HepG2 (cell line): Measurements from ENCODE around the gene RAB34. TPM values are rescaled to one million over a fixed set of nuclear protein-coding genes. Genes with fewer than 3 reads are reported as not detected.

Source experiments
- DNMT1 ChIP-seq: sonication (generic); formaldehyde crosslinking; IDR thresholded peaks from 2 replicates; pipeline ENCODE4 v1.5.1; 2020; ENCODE audit warnings: mild to moderate bottlenecking, missing genetic modification reagents
- FIP1L1 ChIP-seq: fragments of 200-400 bp; formaldehyde crosslinking; IDR thresholded peaks from 2 replicates; pipeline ENCODE4 v1.6.1; 2018; ENCODE audit warnings: low read depth, mild to moderate bottlenecking, low read length, moderate library complexity, borderline replicate concordance; ENCODE audit not compliant: insufficient read depth
- HNRNPL ChIP-seq: fragments of 200-400 bp; formaldehyde crosslinking; IDR thresholded peaks from 2 replicates; pipeline ENCODE4 v1.6.1; 2017; ENCODE audit warnings: mild to moderate bottlenecking, low read depth, low read length
- MTA1 ChIP-seq: sonication (generic); formaldehyde crosslinking; IDR thresholded peaks from 2 replicates; pipeline ENCODE4 v1.4.0; 2020; ENCODE audit warnings: missing genetic modification reagents, mild to moderate bottlenecking, borderline replicate concordance
- RXRB ChIP-seq: IDR thresholded peaks from 2 replicates; pipeline ENCODE4 v1.6.1; 2016; ENCODE audit warnings: borderline replicate concordance, missing genetic modification reagents, missing compliant biosample characterization
- SOX13 ChIP-seq, 3 experiments: fragments of 450-650 bp in 1 of 3; sonication (generic) in 1 of 3; formaldehyde crosslinking in 1 of 3; IDR thresholded peaks in 2 of 3; conservative IDR thresholded peaks in 1 of 3; 2 replicates each; pipeline versions ENCODE4 v1.5.0 to v1.6.1; 2016 to 2020; ENCODE audit warnings: antibody characterized with exemption in 1 of 3, mild to moderate bottlenecking in 1 of 3, missing compliant biosample characterization in 1 of 3, missing genetic modification reagents in 1 of 3, moderate library complexity in 1 of 3
- SSRP1 ChIP-seq: IDR thresholded peaks from 2 replicates; pipeline ENCODE4 v1.6.1; 2016; ENCODE audit warnings: control low read depth
- TEAD2 ChIP-seq: sonication (generic); formaldehyde crosslinking; IDR thresholded peaks from 2 replicates; pipeline ENCODE4 v1.9.0; 2021; ENCODE audit warnings: missing genetic modification reagents
- ZBTB7B ChIP-seq: sonication (generic); formaldehyde crosslinking; IDR thresholded peaks from 2 replicates; pipeline ENCODE4 v1.4.0; 2020; ENCODE audit warnings: missing genetic modification reagents
- ZNF260 ChIP-seq: sonication (generic); formaldehyde crosslinking; IDR thresholded peaks from 2 replicates; pipeline ENCODE4 v1.4.0; 2020; ENCODE audit warnings: missing genetic modification reagents, low read depth, mild to moderate bottlenecking, borderline replicate concordance
- ZNF563 ChIP-seq: sonication (generic); formaldehyde crosslinking; IDR thresholded peaks from 2 replicates; pipeline ENCODE4 v1.8.0; 2022; ENCODE audit warnings: mild to moderate bottlenecking, moderate library complexity, missing genetic modification reagents
- ZNF703 ChIP-seq: sonication (generic); formaldehyde crosslinking; IDR thresholded peaks from 2 replicates; pipeline ENCODE4 v1.5.1; 2020; ENCODE audit warnings: missing genetic modification reagents, mild to moderate bottlenecking, moderate library complexity, borderline replicate concordance
- ZNF773 ChIP-seq: sonication (generic); formaldehyde crosslinking; IDR thresholded peaks from 2 replicates; pipeline ENCODE4 v1.4.0; 2020; ENCODE audit warnings: missing genetic modification reagents, borderline replicate concordance
- ZNF891 ChIP-seq: sonication (generic); formaldehyde crosslinking; IDR thresholded peaks from 2 replicates; pipeline ENCODE4 v1.5.0; 2020; ENCODE audit warnings: mild to moderate bottlenecking, missing genetic modification reagents
- polyA plus RNA-seq, 8 experiments: library from polyadenylated mRNA; depleted of rRNA in 3 of 8; stranded (reverse) in 7 of 8; unstranded in 1 of 8; fragments of >200 nt; fragmentation: Illumina TruSeq in 4 of 8; extraction: Trizol in 4 of 8; gene quantifications; 2 replicates each; pipeline versions ENCODE4 v1.2.1 to v1.2.3, GENCODE V29; 2011 to 2016; ENCODE audit warnings: low read depth in 4 of 8, missing spikeins in 1 of 8, mixed read lengths in 1 of 8; ENCODE audit not compliant: insufficient read depth in 1 of 8
- total RNA-seq, 5 experiments: library from RNA; depleted of rRNA; stranded (reverse); fragments of >200 nt; fragmentation: Illumina TruSeq; extraction: Trizol; gene quantifications; 2 replicates each; pipeline ENCODE4 v1.2.3, GENCODE V29; 2016; ENCODE audit warnings: low read depth in 1 of 5
- TF ChIP-seq, protein P1 (sequence below): sonication (generic); formaldehyde crosslinking; IDR thresholded peaks from 2 replicates; pipeline ENCODE4 v1.4.0; 2020; ENCODE audit warnings: missing genetic modification reagents, borderline replicate concordance
- TF ChIP-seq, protein P2 (sequence below), 2 experiments: sonication (generic) in 1 of 2; formaldehyde crosslinking in 1 of 2; IDR thresholded peaks; 2 replicates each; pipeline versions ENCODE4 v1.4.0 to v1.6.1; 2018 to 2020; ENCODE audit warnings: missing genetic modification reagents in 2 of 2, borderline replicate concordance in 1 of 2, low read depth in 1 of 2, mild to moderate bottlenecking in 1 of 2, missing biosample characterization in 1 of 2
- TF ChIP-seq, protein P3 (sequence below): sonication (generic); formaldehyde crosslinking; IDR thresholded peaks from 2 replicates; pipeline ENCODE4 v1.4.0; 2020; ENCODE audit warnings: missing genetic modification reagents
- TF ChIP-seq, protein P4 (sequence below): sonication (generic); formaldehyde crosslinking; IDR thresholded peaks from 2 replicates; pipeline ENCODE4 v1.5.0; 2020; ENCODE audit warnings: mild to moderate bottlenecking, missing genetic modification reagents

Gene RAB34
- total and polyA plus RNA-seq, 2 of the 13 experiments (the other 11 are each of a cell fraction or from before 2014, with no cell fraction given): 0.49 TPM; not detected in 1

DNA sequence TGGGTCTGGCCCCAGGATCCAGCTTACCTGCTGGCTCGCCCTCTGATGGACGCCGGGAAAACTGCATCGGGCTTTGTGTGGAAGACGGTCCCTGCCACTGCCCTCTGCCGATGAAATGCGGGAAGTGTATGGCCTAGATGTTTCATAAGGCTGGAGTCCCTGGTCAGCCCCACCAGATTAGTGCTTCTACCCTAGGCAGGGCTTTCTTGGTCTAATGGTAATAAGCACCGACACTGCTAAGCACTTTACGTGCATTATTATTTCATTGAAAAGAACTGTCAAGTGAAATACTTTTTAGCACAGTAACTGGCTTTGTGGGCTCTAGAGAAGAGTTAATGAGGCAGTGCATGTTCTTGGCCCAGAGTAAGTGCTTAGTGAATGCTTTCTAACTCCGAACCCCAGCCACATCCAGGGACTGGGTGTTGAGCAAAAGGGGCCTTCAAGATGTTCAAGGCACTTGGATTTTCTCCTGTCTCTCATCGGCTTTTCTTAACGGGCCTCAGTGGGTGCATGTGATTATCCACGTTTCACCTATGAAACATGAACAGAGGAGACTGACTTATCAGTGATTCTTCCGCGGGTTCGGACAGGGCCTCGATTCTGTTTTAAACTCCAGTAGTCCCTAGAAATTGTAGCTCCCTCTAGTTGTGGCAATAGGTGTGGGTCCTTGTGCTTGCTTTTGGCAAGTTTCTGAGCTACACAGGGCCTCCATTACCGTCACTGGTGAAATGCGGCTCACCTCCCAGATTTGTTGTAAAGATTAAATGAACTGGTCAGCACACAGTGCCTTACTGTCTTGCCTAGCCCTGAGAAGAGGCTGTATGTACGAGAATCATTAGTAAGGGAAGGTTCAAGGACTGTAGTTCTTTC, 32.7 kb upstream of the RAB34 start (continued):
- TF ChIP-seq FIP1L1 (no peak), HNRNPL (no peak), SSRP1 (CRISPR knock-in tag) (peak; percentile 93), ZNF260 (CRISPR knock-in tag) (no peak), ZNF563 (CRISPR knock-in tag) (no peak), ZNF703 (CRISPR knock-in tag) (no peak), RXRB (CRISPR knock-in tag) (peak; percentile 52; the same call in 1 of the 2 replicates), MTA1 (CRISPR knock-in tag) (no peak), DNMT1 (CRISPR knock-in tag) (no peak), TEAD2 (CRISPR knock-in tag) (no peak), SOX13 (IDR thresholded peaks at IDR 0.05) (no peak), SOX13 (CRISPR knock-in tag; conservative IDR thresholded peaks at IDR 0.05 in 1 of 2, IDR thresholded peaks at IDR 0.05 in 1 of 2) (peak in 1 of 2 experiments; percentile 25; a peak in 1 of 4 replicates), ZNF773 (no peak), ZNF891 (CRISPR knock-in tag) (no peak), ZBTB7B (no peak)
- TF ChIP-seq, protein P1, sequence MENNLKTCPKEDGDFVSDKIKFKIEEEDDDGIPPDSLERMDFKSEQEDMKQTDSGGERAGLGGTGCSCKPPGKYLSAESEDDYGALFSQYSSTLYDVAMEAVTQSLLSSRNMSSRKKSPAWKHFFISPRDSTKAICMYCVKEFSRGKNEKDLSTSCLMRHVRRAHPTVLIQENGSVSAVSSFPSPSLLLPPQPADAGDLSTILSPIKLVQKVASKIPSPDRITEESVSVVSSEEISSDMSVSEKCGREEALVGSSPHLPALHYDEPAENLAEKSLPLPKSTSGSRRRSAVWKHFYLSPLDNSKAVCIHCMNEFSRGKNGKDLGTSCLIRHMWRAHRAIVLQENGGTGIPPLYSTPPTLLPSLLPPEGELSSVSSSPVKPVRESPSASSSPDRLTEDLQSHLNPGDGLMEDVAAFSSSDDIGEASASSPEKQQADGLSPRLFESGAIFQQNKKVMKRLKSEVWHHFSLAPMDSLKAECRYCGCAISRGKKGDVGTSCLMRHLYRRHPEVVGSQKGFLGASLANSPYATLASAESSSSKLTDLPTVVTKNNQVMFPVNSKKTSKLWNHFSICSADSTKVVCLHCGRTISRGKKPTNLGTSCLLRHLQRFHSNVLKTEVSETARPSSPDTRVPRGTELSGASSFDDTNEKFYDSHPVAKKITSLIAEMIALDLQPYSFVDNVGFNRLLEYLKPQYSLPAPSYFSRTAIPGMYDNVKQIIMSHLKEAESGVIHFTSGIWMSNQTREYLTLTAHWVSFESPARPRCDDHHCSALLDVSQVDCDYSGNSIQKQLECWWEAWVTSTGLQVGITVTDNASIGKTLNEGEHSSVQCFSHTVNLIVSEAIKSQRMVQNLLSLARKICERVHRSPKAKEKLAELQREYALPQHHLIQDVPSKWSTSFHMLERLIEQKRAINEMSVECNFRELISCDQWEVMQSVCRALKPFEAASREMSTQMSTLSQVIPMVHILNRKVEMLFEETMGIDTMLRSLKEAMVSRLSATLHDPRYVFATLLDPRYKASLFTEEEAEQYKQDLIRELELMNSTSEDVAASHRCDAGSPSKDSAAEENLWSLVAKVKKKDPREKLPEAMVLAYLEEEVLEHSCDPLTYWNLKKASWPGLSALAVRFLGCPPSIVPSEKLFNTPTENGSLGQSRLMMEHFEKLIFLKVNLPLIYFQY (CRISPR knock-in tag): no peak
- TF ChIP-seq, protein P2, sequence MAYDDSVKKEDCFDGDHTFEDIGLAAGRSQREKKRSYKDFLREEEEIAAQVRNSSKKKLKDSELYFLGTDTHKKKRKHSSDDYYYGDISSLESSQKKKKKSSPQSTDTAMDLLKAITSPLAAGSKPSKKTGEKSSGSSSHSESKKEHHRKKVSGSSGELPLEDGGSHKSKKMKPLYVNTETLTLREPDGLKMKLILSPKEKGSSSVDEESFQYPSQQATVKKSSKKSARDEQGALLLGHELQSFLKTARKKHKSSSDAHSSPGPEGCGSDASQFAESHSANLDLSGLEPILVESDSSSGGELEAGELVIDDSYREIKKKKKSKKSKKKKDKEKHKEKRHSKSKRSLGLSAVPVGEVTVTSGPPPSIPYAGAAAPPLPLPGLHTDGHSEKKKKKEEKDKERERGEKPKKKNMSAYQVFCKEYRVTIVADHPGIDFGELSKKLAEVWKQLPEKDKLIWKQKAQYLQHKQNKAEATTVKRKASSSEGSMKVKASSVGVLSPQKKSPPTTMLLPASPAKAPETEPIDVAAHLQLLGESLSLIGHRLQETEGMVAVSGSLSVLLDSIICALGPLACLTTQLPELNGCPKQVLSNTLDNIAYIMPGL (CRISPR knock-in tag; IDR thresholded peaks at IDR 0.05; ENCODE audit: borderline replicate concordance in 1 of 2, low read depth in 1 of 2): peak; percentile 90 to 97
- TF ChIP-seq, protein P3, sequence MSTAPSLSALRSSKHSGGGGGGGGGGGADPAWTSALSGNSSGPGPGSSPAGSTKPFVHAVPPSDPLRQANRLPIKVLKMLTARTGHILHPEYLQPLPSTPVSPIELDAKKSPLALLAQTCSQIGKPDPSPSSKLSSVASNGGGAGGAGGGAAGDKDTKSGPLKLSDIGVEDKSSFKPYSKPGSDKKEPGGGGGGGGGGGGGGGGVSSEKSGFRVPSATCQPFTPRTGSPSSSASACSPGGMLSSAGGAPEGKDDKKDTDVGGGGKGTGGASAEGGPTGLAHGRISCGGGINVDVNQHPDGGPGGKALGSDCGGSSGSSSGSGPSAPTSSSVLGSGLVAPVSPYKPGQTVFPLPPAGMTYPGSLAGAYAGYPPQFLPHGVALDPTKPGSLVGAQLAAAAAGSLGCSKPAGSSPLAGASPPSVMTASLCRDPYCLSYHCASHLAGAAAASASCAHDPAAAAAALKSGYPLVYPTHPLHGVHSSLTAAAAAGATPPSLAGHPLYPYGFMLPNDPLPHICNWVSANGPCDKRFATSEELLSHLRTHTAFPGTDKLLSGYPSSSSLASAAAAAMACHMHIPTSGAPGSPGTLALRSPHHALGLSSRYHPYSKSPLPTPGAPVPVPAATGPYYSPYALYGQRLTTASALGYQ: no peak
- TF ChIP-seq, protein P4, sequence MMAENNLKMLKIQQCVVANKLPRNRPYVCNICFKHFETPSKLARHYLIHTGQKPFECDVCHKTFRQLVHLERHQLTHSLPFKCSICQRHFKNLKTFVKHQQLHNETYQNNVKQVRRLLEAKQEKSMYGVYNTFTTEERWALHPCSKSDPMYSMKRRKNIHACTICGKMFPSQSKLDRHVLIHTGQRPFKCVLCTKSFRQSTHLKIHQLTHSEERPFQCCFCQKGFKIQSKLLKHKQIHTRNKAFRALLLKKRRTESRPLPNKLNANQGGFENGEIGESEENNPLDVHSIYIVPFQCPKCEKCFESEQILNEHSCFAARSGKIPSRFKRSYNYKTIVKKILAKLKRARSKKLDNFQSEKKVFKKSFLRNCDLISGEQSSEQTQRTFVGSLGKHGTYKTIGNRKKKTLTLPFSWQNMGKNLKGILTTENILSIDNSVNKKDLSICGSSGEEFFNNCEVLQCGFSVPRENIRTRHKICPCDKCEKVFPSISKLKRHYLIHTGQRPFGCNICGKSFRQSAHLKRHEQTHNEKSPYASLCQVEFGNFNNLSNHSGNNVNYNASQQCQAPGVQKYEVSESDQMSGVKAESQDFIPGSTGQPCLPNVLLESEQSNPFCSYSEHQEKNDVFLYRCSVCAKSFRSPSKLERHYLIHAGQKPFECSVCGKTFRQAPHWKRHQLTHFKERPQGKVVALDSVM (CRISPR knock-in tag): no peak
